ENCODE measurements around the gene CATSPERZ.

CATSPERZ gene

GRCh38 chr11:64269540-64270220, 30.5 kb upstream of the CATSPERZ start:
- H3K4me3 ChIP-seq (ENCODE audit: low read depth, low read length), result peak overlapping the region; percentile 59
- DNase-seq (ENCODE audit: low read depth), result peak; percentile 100
- TF ChIP-seq CTCF (IDR thresholded peaks at IDR 0.05; ENCODE audit: control insufficient read depth, extremely low read depth, insufficient read depth), result no peak

- no peak for DNase-seq (ENCODE audit: low read depth)
- no peak for TF ChIP-seq CTCF (IDR thresholded peaks at IDR 0.05; ENCODE audit: control insufficient read depth, extremely low read depth, insufficient read depth)
- no peak overlapping the region for H3K4me3 ChIP-seq (ENCODE audit: low read depth, low read length)
These were observed 24.9 kb upstream of the CATSPERZ start for GRCh38 chr11:64275031-64275800.

- H3K4me3 ChIP-seq (ENCODE audit: low read depth, low read length), result no peak overlapping the region
- no peak for TF ChIP-seq CTCF (IDR thresholded peaks at IDR 0.05; ENCODE audit: control insufficient read depth, extremely low read depth, insufficient read depth)
- no peak for DNase-seq (ENCODE audit: low read depth)
These were observed 24.3 kb upstream of the CATSPERZ start for GRCh38 chr11:64275841-64276240.

- TF ChIP-seq CTCF (IDR thresholded peaks at IDR 0.05; ENCODE audit: control insufficient read depth, extremely low read depth, insufficient read depth), result no peak
- DNase-seq (ENCODE audit: low read depth), result no peak
These were observed 23.3 kb upstream of the CATSPERZ start for GRCh38 chr11:64276653-64277431.

GRCh38 chr11:64278576-64279190, 21.5 kb upstream of the CATSPERZ start:
- no peak for TF ChIP-seq CTCF (IDR thresholded peaks at IDR 0.05; ENCODE audit: control insufficient read depth, extremely low read depth, insufficient read depth)
- no peak overlapping the region for H3K4me3 ChIP-seq (ENCODE audit: low read depth, low read length)
- no peak for DNase-seq (ENCODE audit: low read depth)

More at GRCh38 chr11:64276653-64277431, 23.3 kb upstream of the CATSPERZ start:
- no peak overlapping the region for H3K4me3 ChIP-seq (ENCODE audit: low read depth, low read length)

- DNase-seq (ENCODE audit: low read depth), result no peak
- TF ChIP-seq CTCF (IDR thresholded peaks at IDR 0.05; ENCODE audit: control insufficient read depth, extremely low read depth, insufficient read depth), result no peak
- H3K4me3 ChIP-seq (ENCODE audit: low read depth, low read length), result no peak overlapping the region
These were observed 18.0 kb upstream of the CATSPERZ start for GRCh38 chr11:64281957-64282770.
